RWPE1 (cell line): ENCODE measurements around the gene COX6B2.

ENCODE experiments used
- CTCF ChIA-PET: fragments of 350-600 bp; sonication (Branson Sonifier 250); formaldehyde crosslinking; extraction: SDS; loops from one replicate; lab custom pipeline; 2021; lab: Yijun Ruan, JAX
- POLR2A ChIA-PET: fragments of 400-600 bp; formaldehyde crosslinking; extraction: SDS; loops from one replicate; lab custom pipeline; 2020; ENCODE audit warnings: antibody characterized with exemption; ENCODE audit not compliant: low non-redundant PET; lab: Yijun Ruan, JAX
- DNase-seq: peaks from one replicate; pipeline ENCODE4 v3.0.0; 2012; ENCODE audit warnings: low spot score
- H3K27ac ChIP-seq: fragments of 450-650 bp; 2 replicates; pipeline ENCODE4 v1.5.1; 2017
- TF ChIP-seq, protein P1 (sequence below): fragments of 450-650 bp; conservative IDR thresholded peaks from 2 replicates; pipeline ENCODE4 v1.5.1; 2017; ENCODE audit warnings: low read depth, mild to moderate bottlenecking

The COX6B2 gene

DNA sequence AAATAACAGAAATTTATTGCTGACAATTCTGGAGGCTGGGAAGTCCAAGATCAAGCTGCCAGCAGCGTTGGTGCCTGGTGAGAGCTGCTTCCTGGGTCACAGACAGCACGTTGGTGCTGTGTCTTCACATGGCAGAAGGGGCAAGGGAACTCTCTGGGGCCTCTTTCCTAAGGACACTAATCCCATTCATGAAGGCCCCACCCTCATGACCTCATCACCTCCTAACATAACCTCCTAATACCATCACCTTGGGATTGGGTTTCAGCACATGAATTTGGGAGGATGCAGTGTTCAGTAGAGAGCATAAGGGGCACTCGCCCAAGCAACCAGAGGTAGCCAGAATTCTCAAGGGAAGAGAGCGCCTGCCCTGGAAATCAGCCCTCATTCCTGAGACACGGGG is 45.1 kb downstream of the COX6B2 start:
- CTCF ChIA-PET, result no interaction called here
- POLR2A ChIA-PET, result no interaction called here

DNA sequence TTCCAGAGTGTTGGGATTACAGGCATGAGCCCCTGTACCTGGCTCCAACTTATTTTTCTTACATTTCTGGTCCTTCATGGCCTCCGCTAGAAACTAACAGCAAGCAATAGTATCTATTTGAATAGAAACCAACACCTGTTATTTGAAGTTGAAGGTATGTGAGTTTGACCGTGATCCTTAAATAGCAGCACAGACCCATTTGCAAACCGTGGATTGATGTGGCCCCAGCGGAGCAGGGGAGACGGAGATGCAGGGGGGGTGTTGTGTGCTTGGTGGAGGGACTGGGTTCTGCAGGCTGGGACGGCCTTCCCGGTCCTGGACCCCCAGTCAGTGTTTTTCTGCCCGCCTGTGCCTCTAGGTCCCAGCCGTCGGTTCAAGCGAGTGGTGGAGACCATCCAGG is 46.2 kb downstream of the COX6B2 start:
- DNase-seq, result no peak
- H3K27ac ChIP-seq, result no peak overlapping the region
- ChIA-PET CTCF (no interaction called here), POLR2A (interaction anchor here (0.6 kb wide), 1 partner anchor 76 kb away, joined by 3 read pairs; no protein-coding TSS in a partner anchor)
- TF ChIP-seq, protein P1, sequence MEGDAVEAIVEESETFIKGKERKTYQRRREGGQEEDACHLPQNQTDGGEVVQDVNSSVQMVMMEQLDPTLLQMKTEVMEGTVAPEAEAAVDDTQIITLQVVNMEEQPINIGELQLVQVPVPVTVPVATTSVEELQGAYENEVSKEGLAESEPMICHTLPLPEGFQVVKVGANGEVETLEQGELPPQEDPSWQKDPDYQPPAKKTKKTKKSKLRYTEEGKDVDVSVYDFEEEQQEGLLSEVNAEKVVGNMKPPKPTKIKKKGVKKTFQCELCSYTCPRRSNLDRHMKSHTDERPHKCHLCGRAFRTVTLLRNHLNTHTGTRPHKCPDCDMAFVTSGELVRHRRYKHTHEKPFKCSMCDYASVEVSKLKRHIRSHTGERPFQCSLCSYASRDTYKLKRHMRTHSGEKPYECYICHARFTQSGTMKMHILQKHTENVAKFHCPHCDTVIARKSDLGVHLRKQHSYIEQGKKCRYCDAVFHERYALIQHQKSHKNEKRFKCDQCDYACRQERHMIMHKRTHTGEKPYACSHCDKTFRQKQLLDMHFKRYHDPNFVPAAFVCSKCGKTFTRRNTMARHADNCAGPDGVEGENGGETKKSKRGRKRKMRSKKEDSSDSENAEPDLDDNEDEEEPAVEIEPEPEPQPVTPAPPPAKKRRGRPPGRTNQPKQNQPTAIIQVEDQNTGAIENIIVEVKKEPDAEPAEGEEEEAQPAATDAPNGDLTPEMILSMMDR, result no peak

More for the DNA sequence above, 45.1 kb downstream of the COX6B2 start:
- TF ChIP-seq, protein P1, result no peak
- DNase-seq, result no peak
- H3K27ac ChIP-seq, result peak overlapping the region; percentile 5; the same call in 1 of the 2 replicates

DNA sequence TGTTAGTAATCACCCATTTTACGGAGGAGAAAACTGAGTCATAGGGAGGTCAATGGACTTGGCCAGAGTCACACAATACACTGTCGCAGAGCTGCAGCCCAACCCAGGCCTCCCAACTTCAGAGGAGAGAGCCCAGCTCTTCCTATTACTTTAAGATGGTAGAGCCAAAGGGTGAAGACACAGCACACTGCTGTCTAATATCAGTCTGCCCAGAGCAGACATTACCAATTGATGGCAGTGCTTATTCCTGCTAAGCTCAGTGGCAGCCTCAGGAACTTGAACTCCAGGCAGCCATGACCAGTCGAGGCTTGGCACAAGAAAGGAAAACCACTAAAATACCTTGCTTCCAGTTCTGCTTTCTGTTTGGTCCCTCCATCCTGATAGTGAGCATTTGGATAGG is 47.8 kb downstream of the COX6B2 start:
- H3K27ac ChIP-seq, result 0 out of 2 replicates have a peak overlapping the region, but pooled peaks have one; percentile 26
- TF ChIP-seq, protein P1, result no peak
- CTCF ChIA-PET, result no interaction called here

DNA sequence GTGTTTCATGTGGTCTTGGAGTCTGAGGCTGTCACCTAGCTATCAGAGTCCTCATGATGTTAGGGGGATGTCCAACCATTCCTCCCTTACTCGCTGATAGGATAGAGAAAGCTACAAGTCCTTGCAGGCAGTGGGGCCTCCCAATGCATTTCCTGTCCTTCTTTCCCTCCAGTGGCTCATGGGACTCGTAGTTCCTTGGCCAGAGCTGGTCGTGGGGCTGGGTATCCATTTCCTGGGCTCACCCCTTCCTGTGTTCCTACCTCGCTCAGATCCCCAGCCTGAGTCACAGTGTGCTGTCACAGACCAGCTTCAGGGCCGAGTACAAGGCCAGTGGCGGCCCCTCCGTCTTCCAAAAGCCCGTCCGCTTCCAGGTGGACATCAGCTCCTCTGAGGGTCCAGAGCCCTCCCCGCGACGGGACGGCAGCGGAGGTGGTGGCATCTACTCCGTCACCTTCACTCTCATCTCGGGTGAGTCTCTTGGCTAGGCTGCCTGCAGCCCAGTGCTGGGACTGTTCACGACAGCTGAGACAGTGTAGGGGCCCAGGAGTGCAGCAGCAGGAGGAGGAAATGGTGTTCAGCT is 48.4 kb downstream of the COX6B2 start:
- no peak for DNase-seq
- peak overlapping the region; percentile 26; the same call in 1 of the 2 replicates for H3K27ac ChIP-seq
- TF ChIP-seq, protein P1, result no peak
- ChIA-PET POLR2A (no interaction called here), CTCF (no interaction called here)

More for the DNA sequence above, 47.8 kb downstream of the COX6B2 start:
- POLR2A ChIA-PET, result no interaction called here
- DNase-seq, result no peak

DNA sequence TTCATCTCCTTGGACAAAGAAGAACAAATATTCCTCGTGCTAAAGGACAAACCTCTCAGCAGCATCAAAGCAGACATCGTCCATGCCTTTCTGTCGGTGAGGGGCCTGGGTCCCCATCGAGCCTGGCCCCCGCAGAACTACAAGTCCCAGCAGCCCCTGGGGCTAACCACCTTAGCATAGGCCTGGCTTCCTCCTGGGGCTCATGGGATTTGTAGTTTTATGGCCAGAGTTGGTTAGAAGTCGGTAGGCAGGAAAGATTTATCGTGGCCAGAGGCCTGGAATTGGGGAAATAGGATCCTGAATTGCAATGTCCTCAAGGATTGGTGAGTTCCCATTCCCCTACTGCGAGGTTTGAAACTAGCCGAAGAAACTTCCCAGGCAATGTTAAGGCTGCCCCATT is 49.0 kb downstream of the COX6B2 start:
- CTCF ChIA-PET, result no interaction called here
- TF ChIP-seq, protein P1, result no peak
- peak; percentile 48 for DNase-seq
- H3K27ac ChIP-seq, result 0 out of 2 replicates have a peak overlapping the region, but pooled peaks have one; percentile 18
- POLR2A ChIA-PET, result no interaction called here

DNA sequence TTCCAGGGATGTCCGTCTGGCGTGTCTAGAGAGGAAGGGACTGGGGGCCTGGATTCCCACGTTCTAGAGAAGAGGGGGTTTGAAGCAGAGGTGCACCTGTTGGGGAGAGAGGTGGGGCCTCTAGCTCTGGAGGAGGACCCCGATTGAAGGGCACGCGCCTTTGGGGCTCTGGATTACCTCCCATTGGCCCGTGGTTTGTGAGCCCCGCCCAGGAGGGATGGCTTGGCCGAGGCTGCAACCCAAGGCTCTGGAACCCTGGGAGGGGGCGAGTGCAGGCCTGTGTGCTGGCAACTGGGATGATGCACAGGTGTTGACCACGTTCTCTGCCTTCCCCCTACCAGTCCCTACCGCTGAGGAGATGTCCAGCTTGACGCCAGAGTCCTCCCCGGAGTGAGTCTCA is 49.5 kb downstream of the COX6B2 start:
- DNase-seq, result no peak
- 0 out of 2 replicates have a peak overlapping the region, but pooled peaks have one; percentile 18 for H3K27ac ChIP-seq
- ChIA-PET CTCF (no interaction called here), POLR2A (interaction anchor here (0.6 kb wide), 1 partner anchor 289 kb away, joined by 7 read pairs; no protein-coding TSS in a partner anchor)
- TF ChIP-seq, protein P1, result no peak
